Activated T-cell treated with anti-CD3 and anti-CD28 coated beads, Interleukin-2, amount 50 U/mL, for 72 hours (primary cell): ENCODE measurements around the gene USP34. TPM values are rescaled to one million over a fixed set of nuclear protein-coding genes. Genes with fewer than 3 reads are reported as not detected.
A peak's percentile ranks its signal among the peaks of the same experiment; 100 is the strongest.
"Not testable (repeated sequence)": the region's sequence is repeated elsewhere in the genome, so short reads cannot be mapped to it uniquely, and the experiment has no call there.

Source experiments
- ATAC-seq, 2 donors: fragments of 150-1000 bp; cut with Tn5 transposase; replicated peaks in 1 of 2; 2 replicates each; pipeline ENCODE4 v1.10.0; 2021; ENCODE audit warnings: moderate library complexity in 2 of 2, mild to moderate bottlenecking in 1 of 2
- DNase-seq, 2 donors: peaks; one replicate each; pipeline ENCODE4 v3.0.0; 2021 to 2022; ENCODE audit warnings: mixed read lengths in 1 of 2
- H3K27ac Mint-ChIP-seq: one replicate; pipeline ENCODE4 v1.8.0; 2022; ENCODE audit warnings: mild to moderate bottlenecking, moderate library complexity, mixed read lengths
- H3K27me3 Mint-ChIP-seq: one replicate; pipeline ENCODE4 v1.8.0; 2022; ENCODE audit warnings: low read depth, mixed read lengths
- H3K36me3 Mint-ChIP-seq, 2 donors: one replicate each; pipeline ENCODE4 v1.8.0; 2022; ENCODE audit warnings: mixed read lengths in 2 of 2, mild to moderate bottlenecking in 1 of 2; ENCODE audit not compliant: insufficient read depth in 2 of 2
- H3K4me1 Mint-ChIP-seq: one replicate; pipeline ENCODE4 v1.8.0; 2022; ENCODE audit warnings: low read depth, mixed read lengths
- H3K4me3 Mint-ChIP-seq, 2 donors: one replicate each; pipeline ENCODE4 v1.8.0; 2022; ENCODE audit warnings: mild to moderate bottlenecking in 2 of 2, mixed read lengths in 2 of 2, moderate library complexity in 2 of 2
- H3K9me3 Mint-ChIP-seq, 2 donors: one replicate each; pipeline ENCODE4 v1.8.0; 2022; ENCODE audit warnings: mixed read lengths in 2 of 2
- total RNA-seq, 2 donors: library from RNA; stranded (reverse); gene quantifications; one replicate each; pipeline ENCODE4 v1.2.3, GENCODE V29; 2022

The USP34 gene
- total RNA-seq, 2 donors from 2014 or later = 100.0 to 104 TPM

- ATAC-seq (no peak), DNase-seq (no peak)
- H3K4me3 Mint-ChIP-seq = no peak overlapping the region
- H3K9me3 Mint-ChIP-seq = no peaks in the 10 kb centered on the region
- no peaks in the 10 kb centered on the region for H3K27me3 Mint-ChIP-seq
- H3K36me3 Mint-ChIP-seq = no peaks in the 10 kb centered on the region
- H3K4me1 Mint-ChIP-seq = peaks cover 29% of the 10 kb centered on the region
- H3K27ac Mint-ChIP-seq = no peak overlapping the region
Observed at GRCh38 chr2:61414674-61415073, 56.2 kb downstream of the USP34 start.

DNA sequence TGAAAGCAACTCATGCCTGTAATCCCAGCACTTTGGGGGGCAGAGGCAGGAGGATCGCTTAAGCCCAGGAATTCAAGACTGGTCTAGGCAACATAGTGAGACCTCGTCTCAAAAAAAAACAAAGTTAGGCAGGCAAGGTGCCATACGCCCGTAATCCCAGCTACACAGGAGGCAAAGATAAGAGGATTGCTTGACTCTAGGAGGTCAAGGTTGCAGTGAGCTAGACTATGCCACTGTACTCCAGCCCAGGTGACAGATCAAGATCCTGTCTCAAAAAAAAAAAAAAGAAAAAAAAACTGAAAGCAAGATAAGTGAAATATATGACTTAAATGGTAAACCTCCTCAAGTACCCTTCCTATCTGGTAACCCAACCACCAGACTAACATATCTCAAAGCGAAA is 59.8 kb downstream of the USP34 start:
- ATAC-seq (no peak), DNase-seq (no peak)
- Mint-ChIP-seq H3K4me1 (peaks cover 20% of the 10 kb centered on the region), H3K27ac (peak overlapping the region; percentile 47), H3K36me3 (no peaks in the 10 kb centered on the region), H3K27me3 (no peaks in the 10 kb centered on the region), H3K9me3 (no peaks in the 10 kb centered on the region), H3K4me3 (no peak overlapping the region)

DNA sequence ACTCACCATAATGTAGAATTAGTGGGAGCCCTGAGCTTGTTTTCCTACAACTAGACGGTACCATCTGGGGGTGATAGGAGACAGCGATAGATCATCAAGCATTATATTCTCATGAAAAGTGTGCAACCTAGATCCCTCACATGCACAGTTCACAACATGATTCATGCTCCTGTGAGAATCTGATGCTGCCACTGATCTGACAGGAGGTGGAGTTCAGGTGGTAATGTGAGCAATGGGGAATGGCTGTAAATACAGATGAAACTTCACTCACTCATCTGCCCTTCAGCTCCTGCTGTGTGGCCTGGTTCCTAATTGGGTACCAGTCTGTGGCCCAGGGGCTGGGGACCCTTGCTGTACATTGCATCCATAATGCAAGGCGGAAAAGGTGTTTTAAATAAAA is 60.7 kb downstream of the USP34 start:
- ATAC-seq (no peak), DNase-seq (no peak)
- Mint-ChIP-seq H3K4me3 (no peak overlapping the region), H3K4me1 (peaks cover 20% of the 10 kb centered on the region), H3K27me3 (no peaks in the 10 kb centered on the region), H3K9me3 (no peaks in the 10 kb centered on the region), H3K36me3 (no peaks in the 10 kb centered on the region), H3K27ac (no peak overlapping the region)

GRCh38 chr2:61405813-61406212 is 65.1 kb downstream of the USP34 start:
- H3K27ac Mint-ChIP-seq = no peak overlapping the region
- no peaks in the 10 kb centered on the region for H3K36me3 Mint-ChIP-seq
- H3K4me1 Mint-ChIP-seq = peaks cover 7% of the 10 kb centered on the region
- DNase-seq = no peak
- ATAC-seq = no peak
- no peak overlapping the region for H3K4me3 Mint-ChIP-seq
- no peaks in the 10 kb centered on the region for H3K27me3 Mint-ChIP-seq
- no peaks in the 10 kb centered on the region for H3K9me3 Mint-ChIP-seq

- Mint-ChIP-seq H3K36me3 (no peaks in the 10 kb centered on the region), H3K4me3 (no peak overlapping the region), H3K9me3 (no peaks in the 10 kb centered on the region), H3K27ac (peak overlapping the region; percentile 57), H3K4me1 (no peaks in the 10 kb centered on the region), H3K27me3 (no peaks in the 10 kb centered on the region)
- ATAC-seq (no peak), DNase-seq (no peak)
Observed at GRCh38 chr2:61404438-61404837, 66.4 kb downstream of the USP34 start.

GRCh38 chr2:61398413-61398812 is 72.5 kb downstream of the USP34 start:
- H3K27ac Mint-ChIP-seq = no peak overlapping the region
- H3K4me1 Mint-ChIP-seq = no peaks in the 10 kb centered on the region

GRCh38 chr2:61396005-61396404 is 74.9 kb downstream of the USP34 start:
- peaks cover 0 to 2% of the 10 kb centered on the region in 2 donors for H3K36me3 Mint-ChIP-seq
- no peak overlapping the region for H3K4me3 Mint-ChIP-seq
- H3K9me3 Mint-ChIP-seq = no peaks in the 10 kb centered on the region
- no peaks in the 10 kb centered on the region for H3K4me1 Mint-ChIP-seq
- no peak overlapping the region for H3K27ac Mint-ChIP-seq
- DNase-seq (no peak), ATAC-seq (no peak)
- no peaks in the 10 kb centered on the region for H3K27me3 Mint-ChIP-seq

More at GRCh38 chr2:61398413-61398812, 72.5 kb downstream of the USP34 start:
- Mint-ChIP-seq H3K9me3 (no peaks in the 10 kb centered on the region), H3K27me3 (no peaks in the 10 kb centered on the region), H3K4me3 (no peak overlapping the region), H3K36me3 (peaks cover 0 to 2% of the 10 kb centered on the region in 2 donors)
- DNase-seq (no peak), ATAC-seq (no peak)

DNA sequence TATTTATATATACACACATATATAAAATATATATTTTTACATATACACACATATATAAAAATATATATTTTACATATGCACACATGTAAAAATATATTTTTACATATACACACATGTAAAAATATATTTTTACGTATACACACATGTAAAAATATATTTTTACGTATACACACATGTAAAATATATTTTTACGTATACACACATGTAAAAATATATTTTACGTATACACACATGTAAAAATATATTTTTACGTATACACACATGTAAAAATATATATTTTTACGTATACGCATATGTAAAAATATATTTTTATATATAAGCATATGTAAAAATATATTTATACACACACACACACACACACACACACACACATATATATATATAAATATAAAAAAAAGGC is 83.3 kb downstream of the USP34 start:
- H3K4me3 Mint-ChIP-seq, DNase-seq, H3K9me3 Mint-ChIP-seq, H3K4me1 Mint-ChIP-seq, ATAC-seq, H3K27ac Mint-ChIP-seq, H3K27me3 Mint-ChIP-seq: not testable (repeated sequence)
- peaks cover 2 to 13% of the 10 kb centered on the region in 2 donors for H3K36me3 Mint-ChIP-seq

- peak overlapping the region; percentile 50 for H3K27ac Mint-ChIP-seq
- peaks cover 11 to 28% of the 10 kb centered on the region in 2 donors for H3K36me3 Mint-ChIP-seq
- not testable (repeated sequence) for H3K4me3 Mint-ChIP-seq, H3K27me3 Mint-ChIP-seq, H3K4me1 Mint-ChIP-seq, H3K9me3 Mint-ChIP-seq, ATAC-seq, DNase-seq
Observed at GRCh38 chr2:61380882-61381197, 90.0 kb downstream of the USP34 start.

- DNase-seq (no peak), ATAC-seq (no peak)
- Mint-ChIP-seq H3K4me3 (no peak overlapping the region), H3K4me1 (no peaks in the 10 kb centered on the region), H3K27me3 (no peaks in the 10 kb centered on the region), H3K36me3 (peaks cover 11 to 28% of the 10 kb centered on the region in 2 donors), H3K27ac (no peak overlapping the region), H3K9me3 (no peaks in the 10 kb centered on the region)
Observed at GRCh38 chr2:61380056-61380881, 90.6 kb downstream of the USP34 start.

- H3K27ac Mint-ChIP-seq = no peak overlapping the region
- no peak overlapping the region for H3K4me3 Mint-ChIP-seq
- ATAC-seq (no peak), DNase-seq (no peak)
- H3K27me3 Mint-ChIP-seq = no peaks in the 10 kb centered on the region
- no peaks in the 10 kb centered on the region for H3K9me3 Mint-ChIP-seq
- H3K4me1 Mint-ChIP-seq = no peaks in the 10 kb centered on the region
- H3K36me3 Mint-ChIP-seq = peaks cover 13 to 27% of the 10 kb centered on the region in 2 donors
Observed at GRCh38 chr2:61379521-61379920, 91.4 kb downstream of the USP34 start.

GRCh38 chr2:61378281-61378680 is 92.6 kb downstream of the USP34 start:
- no peak overlapping the region for H3K27ac Mint-ChIP-seq
- H3K36me3 Mint-ChIP-seq = peaks cover 13 to 34% of the 10 kb centered on the region in 2 donors
- DNase-seq (no peak), ATAC-seq (no peak)
- no peaks in the 10 kb centered on the region for H3K27me3 Mint-ChIP-seq
- no peaks in the 10 kb centered on the region for H3K4me1 Mint-ChIP-seq
- H3K9me3 Mint-ChIP-seq = no peaks in the 10 kb centered on the region
- H3K4me3 Mint-ChIP-seq = no peak overlapping the region

DNA sequence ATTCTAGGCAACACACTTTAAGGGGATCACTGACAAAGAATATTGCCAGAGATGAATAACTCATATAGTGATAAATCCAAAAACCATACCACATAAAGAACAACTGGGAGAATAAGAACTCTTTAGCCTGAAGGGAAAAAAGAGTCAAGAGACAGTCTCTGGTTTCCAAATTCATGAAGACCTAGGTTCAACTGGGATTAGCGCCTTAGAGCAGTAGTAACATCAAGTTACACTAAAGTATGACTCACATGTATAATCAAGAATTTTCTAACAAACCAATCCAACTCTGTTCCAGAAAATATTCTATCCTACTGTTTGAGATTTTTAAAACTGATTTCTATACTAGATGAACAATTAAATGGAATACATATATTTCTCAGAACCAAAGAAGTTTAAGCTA is 93.8 kb downstream of the USP34 start:
- Mint-ChIP-seq H3K36me3 (peaks cover 10 to 29% of the 10 kb centered on the region in 2 donors), H3K27ac (no peak overlapping the region), H3K4me1 (no peaks in the 10 kb centered on the region), H3K4me3 (no peak overlapping the region), H3K27me3 (no peaks in the 10 kb centered on the region), H3K9me3 (no peaks in the 10 kb centered on the region)
- ATAC-seq = no peak
- no peak for DNase-seq

- H3K36me3 Mint-ChIP-seq = peaks cover 10 to 27% of the 10 kb centered on the region in 2 donors
- no peaks in the 10 kb centered on the region for H3K9me3 Mint-ChIP-seq
- no peaks in the 10 kb centered on the region for H3K4me1 Mint-ChIP-seq
- ATAC-seq (no peak), DNase-seq (no peak)
- H3K27me3 Mint-ChIP-seq = no peaks in the 10 kb centered on the region
- no peak overlapping the region for H3K4me3 Mint-ChIP-seq
- H3K27ac Mint-ChIP-seq = no peak overlapping the region
Observed at GRCh38 chr2:61376211-61376610, 94.7 kb downstream of the USP34 start.
